Stimulated activated CD4-positive, alpha-beta T cell treated with anti-CD3 and anti-CD28 coated beads, Interleukin-4, amount 100 ng/mL, for 24 hours (primary cell): ENCODE results near the gene FOXJ3.

ENCODE experiments used
- DNase-seq: peaks from one replicate; pipeline ENCODE4 v3.0.0-alpha.2; 2020

Gene FOXJ3

GRCh38 chr1:42335050-42335808 lies at the start of gene FOXJ3:
Gene FOXJ3, minus strand, starts transcription at chr1:42335235. Its CDS starts 24,142 bp downstream, at chr1:42311093.
- peak; percentile 93 for DNase-seq

GRCh38 chr1:42381280-42381673 lies 46.2 kb upstream of the FOXJ3 start:
- DNase-seq, result no peak

- peak; percentile 39 for DNase-seq
Measured at GRCh38 chr1:42380586-42381279, 45.7 kb upstream of the FOXJ3 start, which contains the start of gene RIMKLA. Gene RIMKLA, plus strand, starts transcription at chr1:42380792. Its CDS starts 143 bp downstream, at chr1:42380935.

- no peak for DNase-seq
Measured at GRCh38 chr1:42379794-42380585, 45.0 kb upstream of the FOXJ3 start.

GRCh38 chr1:42372796-42373195 lies 37.8 kb upstream of the FOXJ3 start:
- no peak for DNase-seq

GRCh38 chr1:42370876-42371549 lies 36.0 kb upstream of the FOXJ3 start:
- no peak for DNase-seq

- no peak for DNase-seq
Measured at GRCh38 chr1:42369471-42369870, 34.4 kb upstream of the FOXJ3 start.

GRCh38 chr1:42368096-42368795 lies 33.2 kb upstream of the FOXJ3 start:
- DNase-seq, result no peak

- DNase-seq, result no peak
Measured at GRCh38 chr1:42365118-42365517, 30.1 kb upstream of the FOXJ3 start.

GRCh38 chr1:42364542-42364941 lies 29.5 kb upstream of the FOXJ3 start:
- DNase-seq, result no peak

- no peak for DNase-seq
Measured at GRCh38 chr1:42364089-42364488, 29.1 kb upstream of the FOXJ3 start.

- no peak for DNase-seq
Measured at GRCh38 chr1:42359466-42359865, 24.4 kb upstream of the FOXJ3 start.

- DNase-seq, result no peak
Measured at GRCh38 chr1:42358791-42359190, 23.8 kb upstream of the FOXJ3 start.

- no peak for DNase-seq
Measured at GRCh38 chr1:42350086-42350485, 15.1 kb upstream of the FOXJ3 start.

- DNase-seq, result no peak
Measured at GRCh38 chr1:42348498-42348897, 13.5 kb upstream of the FOXJ3 start.

- DNase-seq, result no peak
Measured at GRCh38 chr1:42343049-42343448, 8.0 kb upstream of the FOXJ3 start.

- DNase-seq, result no peak
Measured at GRCh38 chr1:42340901-42341300, 5.9 kb upstream of the FOXJ3 start.

- DNase-seq, result no peak
Measured at GRCh38 chr1:42340093-42340492, 5.1 kb upstream of the FOXJ3 start.

GRCh38 chr1:42336978-42337377 lies 1.9 kb upstream of the FOXJ3 start:
- DNase-seq, result no peak

GRCh38 chr1:42335809-42336518 lies 929 bp upstream of the FOXJ3 start:
- DNase-seq, result no peak

GRCh38 chr1:42334240-42335049 lies 590 bp downstream of the FOXJ3 start:
- DNase-seq, result peak; percentile 34
